Testis (tissue), 2 donors: Measurements from ENCODE around the gene RPRML.

Experiments
- POLR2A ChIP-seq: fragments of 450-650 bp; IDR thresholded peaks from one replicate; pipeline ENCODE4 v1.6.1; 2017; ENCODE audit warnings: antibody characterized with exemption, mild to moderate bottlenecking, moderate library complexity
- TF ChIP-seq, protein P1 (sequence below), 3 experiments: fragments of 450-650 bp in 2 of 3; fragments of 200-600 bp in 1 of 3; sonication (generic) in 1 of 3; IDR thresholded peaks; one replicate each; pipeline ENCODE4 v1.5.1; 2016 to 2019; ENCODE audit warnings: antibody characterized with exemption in 3 of 3, mild to moderate bottlenecking in 2 of 3, moderate library complexity in 1 of 3

DNA sequence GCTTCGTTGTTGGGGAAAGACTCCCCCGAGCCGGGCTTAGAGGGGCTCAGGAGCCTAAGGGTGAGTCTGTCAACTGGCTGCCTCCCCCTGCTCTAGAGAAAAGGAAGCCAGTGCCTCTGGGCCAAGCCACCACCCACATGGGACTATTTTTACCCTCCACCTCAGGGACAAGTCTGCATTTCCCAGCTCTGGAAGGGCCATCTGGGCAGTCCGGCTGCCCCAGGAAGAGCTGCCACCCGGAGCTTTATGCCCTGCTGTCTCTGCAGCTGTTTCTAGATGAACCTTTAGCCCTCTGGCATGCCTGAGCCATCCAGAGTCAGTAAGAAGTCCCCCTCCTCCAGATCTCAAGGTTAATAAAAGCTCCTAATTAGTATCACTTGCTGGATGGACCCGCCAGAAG lies 5.3 kb upstream of the RPRML start:
- no peak for TF ChIP-seq POLR2A
- TF ChIP-seq, protein P1, sequence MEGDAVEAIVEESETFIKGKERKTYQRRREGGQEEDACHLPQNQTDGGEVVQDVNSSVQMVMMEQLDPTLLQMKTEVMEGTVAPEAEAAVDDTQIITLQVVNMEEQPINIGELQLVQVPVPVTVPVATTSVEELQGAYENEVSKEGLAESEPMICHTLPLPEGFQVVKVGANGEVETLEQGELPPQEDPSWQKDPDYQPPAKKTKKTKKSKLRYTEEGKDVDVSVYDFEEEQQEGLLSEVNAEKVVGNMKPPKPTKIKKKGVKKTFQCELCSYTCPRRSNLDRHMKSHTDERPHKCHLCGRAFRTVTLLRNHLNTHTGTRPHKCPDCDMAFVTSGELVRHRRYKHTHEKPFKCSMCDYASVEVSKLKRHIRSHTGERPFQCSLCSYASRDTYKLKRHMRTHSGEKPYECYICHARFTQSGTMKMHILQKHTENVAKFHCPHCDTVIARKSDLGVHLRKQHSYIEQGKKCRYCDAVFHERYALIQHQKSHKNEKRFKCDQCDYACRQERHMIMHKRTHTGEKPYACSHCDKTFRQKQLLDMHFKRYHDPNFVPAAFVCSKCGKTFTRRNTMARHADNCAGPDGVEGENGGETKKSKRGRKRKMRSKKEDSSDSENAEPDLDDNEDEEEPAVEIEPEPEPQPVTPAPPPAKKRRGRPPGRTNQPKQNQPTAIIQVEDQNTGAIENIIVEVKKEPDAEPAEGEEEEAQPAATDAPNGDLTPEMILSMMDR (IDR thresholded peaks at IDR 0.05), result no peak
